Measurements from ENCODE around the gene KNG1. TPM values are rescaled to one million over a fixed set of nuclear protein-coding genes. Genes with fewer than 3 reads are reported as not detected.
"Not testable (repeated sequence)": the region's sequence is repeated elsewhere in the genome, so short reads cannot be mapped to it uniquely, and the experiment has no call there.

Gene KNG1
- total RNA-seq, result not detected
- 0 reads per million in 2 donors for total RNA-seq

DNA sequence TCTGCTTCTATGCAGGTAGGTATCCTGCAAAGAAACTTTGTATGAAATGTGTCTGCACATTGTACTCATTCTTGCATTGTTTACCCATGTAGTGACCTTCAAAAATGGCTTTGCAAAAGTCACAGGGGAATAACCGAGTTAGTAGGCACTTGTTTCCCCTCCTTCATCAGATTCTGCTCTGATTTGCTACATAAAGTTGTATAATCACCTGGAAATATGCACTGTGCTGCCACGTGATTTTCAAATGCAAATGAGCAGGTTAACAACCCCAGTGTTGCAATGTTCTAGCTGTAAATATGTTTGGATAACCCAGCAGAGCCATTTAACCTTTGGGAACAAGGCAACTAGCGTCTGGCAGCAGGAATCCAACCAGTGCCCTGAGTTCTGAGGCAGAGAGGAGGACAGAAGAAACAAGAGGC is at the start of gene KNG1:
Gene KNG1, plus strand, starts transcription at position 321 of the 419 bp plus-strand sequence. CDS start 184 bp downstream, outside the sequence.
- H3K4me1 Mint-ChIP-seq, result peaks cover 2% of the 10 kb centered on the region
- DNase-seq, result no peak
- H3K4me3 Mint-ChIP-seq, result no peak within 1 kb of the TSS
- no peak for ATAC-seq
- H3K36me3 Mint-ChIP-seq (ENCODE audit: low read depth), result peaks cover 5% of the 10 kb centered on the region
- no peaks in the 10 kb centered on the region for H3K9me3 ChIP-seq (ENCODE audit: control insufficient read depth, low read length, poor library complexity, severe bottlenecking)
- peak within 1 kb of the TSS; percentile 14 for H3K27ac Mint-ChIP-seq
- peaks cover 24% of the 10 kb centered on the region for H3K27me3 Mint-ChIP-seq

GRCh38 chr3:186668426-186668825 is 48.7 kb upstream of the KNG1 start:
- H3K9me3 ChIP-seq (ENCODE audit: control insufficient read depth, low read length, poor library complexity, severe bottlenecking), result no peaks in the 10 kb centered on the region
- DNase-seq, result no peak
- H3K4me3 Mint-ChIP-seq, result no peak overlapping the region
- ATAC-seq, result no peak
- peaks cover 3% of the 10 kb centered on the region for H3K36me3 Mint-ChIP-seq (ENCODE audit: low read depth)
- peaks cover 16% of the 10 kb centered on the region for H3K27me3 Mint-ChIP-seq
- no peaks in the 10 kb centered on the region for H3K4me1 Mint-ChIP-seq
- no peak overlapping the region for H3K27ac Mint-ChIP-seq

- peaks cover 3% of the 10 kb centered on the region for H3K36me3 Mint-ChIP-seq (ENCODE audit: low read depth)
- ATAC-seq, result no peak
- no peak overlapping the region for H3K27ac Mint-ChIP-seq
- H3K9me3 ChIP-seq (ENCODE audit: control insufficient read depth, low read length, poor library complexity, severe bottlenecking), result no peaks in the 10 kb centered on the region
- H3K27me3 Mint-ChIP-seq, result peaks cover 13% of the 10 kb centered on the region
- H3K4me3 Mint-ChIP-seq, result no peak overlapping the region
- no peak for DNase-seq
- no peaks in the 10 kb centered on the region for H3K4me1 Mint-ChIP-seq
These were observed 47.6 kb upstream of the KNG1 start for GRCh38 chr3:186669378-186670084.

GRCh38 chr3:186670155-186670554 is 47.0 kb upstream of the KNG1 start:
- Mint-ChIP-seq H3K27me3 (peaks cover 16% of the 10 kb centered on the region), H3K4me1 (no peaks in the 10 kb centered on the region), H3K27ac (no peak overlapping the region), H3K4me3 (no peak overlapping the region), H3K36me3 (ENCODE audit: low read depth) (peaks cover 3% of the 10 kb centered on the region)
- no peak for DNase-seq
- no peaks in the 10 kb centered on the region for H3K9me3 ChIP-seq (ENCODE audit: control insufficient read depth, low read length, poor library complexity, severe bottlenecking)
- ATAC-seq, result no peak

DNA sequence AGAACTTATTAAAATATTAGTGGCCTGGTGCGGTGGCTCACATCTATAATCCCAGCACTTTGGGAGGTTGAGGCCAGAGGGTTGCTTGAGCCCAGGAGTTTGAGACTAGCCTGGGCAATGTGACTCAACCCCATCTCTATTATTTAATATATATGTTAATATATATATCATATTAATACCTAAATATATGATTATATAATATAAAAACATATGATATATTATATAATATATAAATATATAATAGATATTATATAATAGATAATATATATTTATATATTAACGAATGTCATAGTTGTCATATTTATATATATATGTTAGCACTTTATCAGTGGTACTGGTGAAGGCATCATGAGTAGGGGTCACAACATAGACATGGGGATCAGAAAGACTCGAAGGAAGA is 46.1 kb upstream of the KNG1 start:
- H3K9me3 ChIP-seq (ENCODE audit: control insufficient read depth, low read length, poor library complexity, severe bottlenecking), result no peaks in the 10 kb centered on the region
- DNase-seq, result no peak
- Mint-ChIP-seq H3K27me3 (peaks cover 17% of the 10 kb centered on the region), H3K4me3 (no peak overlapping the region), H3K4me1 (no peaks in the 10 kb centered on the region), H3K36me3 (ENCODE audit: low read depth) (peaks cover 3% of the 10 kb centered on the region), H3K27ac (no peak overlapping the region)
- ATAC-seq, result no peak

DNA sequence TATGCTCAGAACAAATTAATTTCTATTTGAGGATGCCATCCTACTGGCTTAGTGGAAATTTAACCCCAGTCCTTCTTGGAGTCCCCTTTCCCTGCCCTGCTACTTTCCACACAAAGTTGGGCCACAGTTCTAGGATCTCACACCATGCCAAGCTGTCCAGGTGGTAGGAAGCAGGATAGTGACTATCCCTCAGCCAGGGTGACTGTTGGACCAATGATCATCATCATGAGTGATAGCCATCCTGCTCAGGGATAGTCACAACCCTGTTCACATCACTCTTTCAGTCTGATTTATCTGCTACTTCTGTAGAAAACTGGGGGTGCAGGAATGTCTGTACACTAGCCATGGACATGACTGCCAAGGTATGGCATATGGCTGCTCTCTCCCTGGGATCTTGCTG is 38.6 kb upstream of the KNG1 start:
- Mint-ChIP-seq H3K4me3 (no peak overlapping the region), H3K36me3 (ENCODE audit: low read depth) (peaks cover 8% of the 10 kb centered on the region), H3K27me3 (peaks cover 75% of the 10 kb centered on the region), H3K4me1 (no peaks in the 10 kb centered on the region), H3K27ac (no peak overlapping the region)
- no peak for DNase-seq
- no peak for ATAC-seq
- H3K9me3 ChIP-seq (ENCODE audit: control insufficient read depth, low read length, poor library complexity, severe bottlenecking), result no peaks in the 10 kb centered on the region

DNA sequence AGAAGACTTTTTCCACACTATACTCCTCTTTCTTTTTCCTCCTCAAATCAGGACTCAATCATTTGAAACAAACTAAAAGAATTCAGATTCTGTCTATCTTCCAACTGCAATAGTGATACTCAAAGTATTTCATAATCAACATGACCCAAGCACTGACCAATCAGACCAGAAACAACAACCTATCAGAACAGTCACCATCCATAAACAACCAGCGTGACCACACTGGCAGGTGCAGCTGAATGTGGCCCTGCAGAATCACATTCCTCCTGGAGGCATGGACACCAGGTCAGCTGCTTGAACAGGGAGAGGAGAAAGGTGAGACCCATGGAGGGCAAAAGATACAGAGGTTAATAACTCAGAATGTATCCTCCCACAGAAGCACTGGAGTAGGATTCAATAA is 38.0 kb upstream of the KNG1 start:
- H3K36me3 Mint-ChIP-seq (ENCODE audit: low read depth), result peaks cover 8% of the 10 kb centered on the region
- H3K27me3 Mint-ChIP-seq, result peaks cover 74% of the 10 kb centered on the region
- H3K4me1 Mint-ChIP-seq, result no peaks in the 10 kb centered on the region
- ATAC-seq, result no peak
- DNase-seq, result no peak
- H3K27ac Mint-ChIP-seq, result no peak overlapping the region
- H3K4me3 Mint-ChIP-seq, result no peak overlapping the region
- H3K9me3 ChIP-seq (ENCODE audit: control insufficient read depth, low read length, poor library complexity, severe bottlenecking), result no peaks in the 10 kb centered on the region

DNA sequence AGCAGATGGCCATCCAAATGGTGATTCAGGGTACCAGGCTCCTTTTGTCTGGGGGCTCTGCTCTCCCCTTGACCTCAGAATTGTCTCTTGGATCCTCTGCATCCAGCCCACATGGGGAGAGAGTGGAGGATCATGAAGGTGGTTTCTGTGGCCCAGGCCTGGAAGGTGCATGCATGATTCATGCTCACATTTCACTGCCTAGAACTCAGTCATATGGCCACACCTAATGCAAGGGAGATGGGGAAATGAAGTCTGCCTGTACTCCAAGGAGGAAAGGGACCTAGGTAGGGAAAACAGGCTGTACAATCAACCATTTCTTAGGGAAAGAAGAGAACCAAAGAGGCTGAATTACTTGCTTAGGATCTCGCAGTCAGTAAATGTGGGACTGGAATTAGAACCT is 36.3 kb upstream of the KNG1 start:
- peaks cover 8% of the 10 kb centered on the region for H3K36me3 Mint-ChIP-seq (ENCODE audit: low read depth)
- ATAC-seq (no peak), DNase-seq (no peak)
- H3K27me3 Mint-ChIP-seq, result peaks cover 62% of the 10 kb centered on the region
- H3K4me3 Mint-ChIP-seq, result no peak overlapping the region
- H3K4me1 Mint-ChIP-seq, result no peaks in the 10 kb centered on the region
- no peak overlapping the region for H3K27ac Mint-ChIP-seq
- no peaks in the 10 kb centered on the region for H3K9me3 ChIP-seq (ENCODE audit: control insufficient read depth, low read length, poor library complexity, severe bottlenecking)

- DNase-seq, result no peak
- H3K4me3 Mint-ChIP-seq, result no peak overlapping the region
- H3K27ac Mint-ChIP-seq, result no peak overlapping the region
- peaks cover 53% of the 10 kb centered on the region for H3K27me3 Mint-ChIP-seq
- no peak for ATAC-seq
- H3K9me3 ChIP-seq (ENCODE audit: control insufficient read depth, low read length, poor library complexity, severe bottlenecking), result no peaks in the 10 kb centered on the region
- peaks cover 2% of the 10 kb centered on the region for H3K36me3 Mint-ChIP-seq (ENCODE audit: low read depth)
- H3K4me1 Mint-ChIP-seq, result no peaks in the 10 kb centered on the region
These were observed 34.3 kb upstream of the KNG1 start for GRCh38 chr3:186682812-186683211.

DNA sequence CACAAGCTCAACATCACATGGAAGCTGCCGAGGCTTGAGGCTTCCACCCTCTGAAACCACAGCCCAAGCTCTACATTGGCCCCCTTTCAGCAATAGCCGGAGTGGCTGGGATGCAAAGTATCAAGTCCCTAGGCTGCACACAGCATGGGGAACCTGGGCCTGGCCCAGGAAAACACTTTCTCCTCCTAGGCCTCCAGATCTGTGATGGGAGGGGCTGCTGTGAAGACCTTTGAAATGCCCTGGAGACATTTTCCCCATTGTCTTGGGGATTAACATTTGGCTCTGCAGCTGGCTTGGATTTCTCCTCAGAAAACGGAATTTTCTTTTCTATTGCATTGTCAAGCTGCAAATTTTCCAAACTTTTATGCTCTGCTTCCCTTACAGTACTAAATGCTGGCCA is 33.2 kb upstream of the KNG1 start:
- no peaks in the 10 kb centered on the region for H3K9me3 ChIP-seq (ENCODE audit: control insufficient read depth, low read length, poor library complexity, severe bottlenecking)
- no peak for ATAC-seq
- peaks cover 50% of the 10 kb centered on the region for H3K27me3 Mint-ChIP-seq
- no peak overlapping the region for H3K4me3 Mint-ChIP-seq
- peaks cover 2% of the 10 kb centered on the region for H3K36me3 Mint-ChIP-seq (ENCODE audit: low read depth)
- no peaks in the 10 kb centered on the region for H3K4me1 Mint-ChIP-seq
- no peak for DNase-seq
- H3K27ac Mint-ChIP-seq, result no peak overlapping the region

- H3K4me3 Mint-ChIP-seq, H3K27ac Mint-ChIP-seq: not testable (repeated sequence)
These were observed 30.7 kb upstream of the KNG1 start for GRCh38 chr3:186686475-186686874.

DNA sequence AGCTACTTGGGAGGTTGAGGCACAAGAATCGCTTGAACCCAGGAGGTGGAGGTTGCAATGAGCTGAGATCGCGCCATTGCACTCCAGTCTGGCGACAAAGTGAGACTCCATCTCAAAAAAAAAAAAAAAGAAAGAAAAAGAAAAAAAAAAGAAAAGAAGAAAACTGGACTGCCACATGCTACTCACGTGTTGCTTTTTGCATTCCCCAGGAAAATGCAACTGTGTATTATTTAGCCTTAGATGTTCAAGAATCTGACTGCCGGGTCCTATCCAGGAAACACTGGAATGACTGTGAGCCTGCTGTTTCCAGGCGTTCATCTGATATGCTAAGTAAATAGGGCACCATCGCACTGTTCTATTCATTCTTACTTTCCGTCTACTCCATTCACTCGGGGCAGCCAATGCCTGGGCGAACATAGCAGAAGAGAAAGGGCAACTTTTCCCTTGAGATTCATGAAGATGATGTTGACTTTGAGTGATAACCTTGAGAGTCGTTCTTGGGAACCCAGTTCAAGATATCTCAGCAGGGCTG is 30.0 kb upstream of the KNG1 start:
- H3K27ac Mint-ChIP-seq, result no peak overlapping the region
- ATAC-seq, result no peak
- H3K4me3 Mint-ChIP-seq, result no peak overlapping the region
- no peaks in the 10 kb centered on the region for H3K9me3 ChIP-seq (ENCODE audit: control insufficient read depth, low read length, poor library complexity, severe bottlenecking)
- H3K4me1 Mint-ChIP-seq, result peaks cover 3% of the 10 kb centered on the region
- H3K36me3 Mint-ChIP-seq (ENCODE audit: low read depth), result no peaks in the 10 kb centered on the region
- DNase-seq, result no peak
- peaks cover 44% of the 10 kb centered on the region for H3K27me3 Mint-ChIP-seq

More at GRCh38 chr3:186686475-186686874, 30.7 kb upstream of the KNG1 start:
- H3K27me3 Mint-ChIP-seq, result peaks cover 44% of the 10 kb centered on the region
- not testable (repeated sequence) for H3K36me3 Mint-ChIP-seq (ENCODE audit: low read depth); H3K9me3 ChIP-seq (ENCODE audit: control insufficient read depth, low read length, poor library complexity, severe bottlenecking); H3K4me1 Mint-ChIP-seq; DNase-seq; ATAC-seq

- peaks cover 28% of the 10 kb centered on the region for H3K27me3 Mint-ChIP-seq
- ATAC-seq; H3K9me3 ChIP-seq (ENCODE audit: control insufficient read depth, low read length, poor library complexity, severe bottlenecking); H3K4me1 Mint-ChIP-seq; H3K27ac Mint-ChIP-seq; H3K4me3 Mint-ChIP-seq; H3K36me3 Mint-ChIP-seq (ENCODE audit: low read depth); DNase-seq: not testable (repeated sequence)
These were observed 26.9 kb upstream of the KNG1 start for GRCh38 chr3:186690304-186690703.

DNA sequence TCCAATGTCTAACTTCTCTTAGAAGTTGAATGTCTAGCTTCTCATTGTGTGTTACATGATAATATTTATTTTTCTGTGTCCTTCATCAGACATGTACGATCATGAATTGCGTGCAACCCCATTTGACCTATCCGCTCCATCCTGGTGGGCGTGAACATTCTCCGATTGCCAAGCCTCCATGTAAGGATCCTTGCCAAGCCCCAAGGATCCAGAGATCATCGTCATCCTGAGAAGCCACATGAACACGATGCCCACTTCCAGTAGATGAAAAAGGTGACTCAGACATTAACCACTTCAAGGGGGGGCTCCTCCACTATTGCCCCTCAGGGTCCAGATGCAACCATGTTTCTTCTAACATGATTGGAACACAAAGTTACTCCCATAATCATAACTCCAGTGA is 25.5 kb upstream of the KNG1 start:
- H3K36me3 Mint-ChIP-seq (ENCODE audit: low read depth), result no peaks in the 10 kb centered on the region
- H3K4me1 Mint-ChIP-seq, result peaks cover 3% of the 10 kb centered on the region
- H3K9me3 ChIP-seq (ENCODE audit: control insufficient read depth, low read length, poor library complexity, severe bottlenecking), result no peaks in the 10 kb centered on the region
- DNase-seq, result no peak
- peaks cover 28% of the 10 kb centered on the region for H3K27me3 Mint-ChIP-seq
- no peak overlapping the region for H3K27ac Mint-ChIP-seq
- no peak overlapping the region for H3K4me3 Mint-ChIP-seq
- no peak for ATAC-seq

Data from T-helper 17 cell (primary cell).